GM20431 (cell line): ENCODE results near the gene TUBGCP6.

ENCODE experiments used
- in situ Hi-C: fragments of 300-500 bp; cut with MseI, MboI; formaldehyde crosslinking; loops from one replicate; pipeline ENCODE4 v1.15.0; 2020; ENCODE audit warnings: low sequenced_read_pairs; ENCODE audit not compliant: unreplicated experiment

TUBGCP6 gene, protein sequence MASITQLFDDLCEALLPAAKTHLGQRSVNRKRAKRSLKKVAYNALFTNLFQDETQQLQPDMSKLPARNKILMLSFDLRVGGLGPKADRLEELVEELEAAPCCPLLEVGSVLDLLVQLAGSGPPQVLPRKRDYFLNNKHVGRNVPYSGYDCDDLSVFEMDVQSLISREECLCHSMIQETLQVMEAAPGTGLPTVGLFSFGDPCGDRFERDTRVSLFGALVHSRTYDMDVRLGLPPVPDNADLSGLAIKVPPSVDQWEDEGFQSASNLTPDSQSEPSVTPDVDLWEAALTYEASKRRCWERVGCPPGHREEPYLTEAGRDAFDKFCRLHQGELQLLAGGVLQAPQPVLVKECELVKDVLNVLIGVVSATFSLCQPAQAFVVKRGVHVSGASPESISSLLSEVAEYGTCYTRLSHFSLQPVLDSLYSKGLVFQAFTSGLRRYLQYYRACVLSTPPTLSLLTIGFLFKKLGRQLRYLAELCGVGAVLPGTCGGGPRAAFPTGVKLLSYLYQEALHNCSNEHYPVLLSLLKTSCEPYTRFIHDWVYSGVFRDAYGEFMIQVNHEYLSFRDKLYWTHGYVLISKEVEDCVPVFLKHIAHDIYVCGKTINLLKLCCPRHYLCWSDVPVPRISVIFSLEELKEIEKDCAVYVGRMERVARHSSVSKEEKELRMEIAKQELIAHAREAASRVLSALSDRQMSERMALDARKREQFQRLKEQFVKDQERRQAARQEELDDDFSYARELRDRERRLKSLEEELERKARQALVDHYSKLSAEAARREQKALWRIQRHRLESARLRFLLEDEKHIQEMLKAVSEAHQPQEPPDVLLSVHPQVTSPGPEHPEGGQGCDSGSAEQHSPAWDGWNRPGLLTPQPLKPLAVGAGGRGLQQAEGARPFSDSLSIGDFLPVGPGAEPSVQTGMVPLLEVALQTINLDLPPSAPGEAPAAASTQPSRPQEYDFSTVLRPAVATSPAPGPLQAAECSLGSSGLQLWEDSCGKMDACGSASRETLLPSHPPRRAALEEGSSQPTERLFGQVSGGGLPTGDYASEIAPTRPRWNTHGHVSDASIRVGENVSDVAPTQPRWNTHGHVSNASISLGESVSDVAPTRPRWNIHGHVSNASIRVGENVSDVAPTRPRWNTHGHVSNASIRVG (N-terminal part only)

DNA sequence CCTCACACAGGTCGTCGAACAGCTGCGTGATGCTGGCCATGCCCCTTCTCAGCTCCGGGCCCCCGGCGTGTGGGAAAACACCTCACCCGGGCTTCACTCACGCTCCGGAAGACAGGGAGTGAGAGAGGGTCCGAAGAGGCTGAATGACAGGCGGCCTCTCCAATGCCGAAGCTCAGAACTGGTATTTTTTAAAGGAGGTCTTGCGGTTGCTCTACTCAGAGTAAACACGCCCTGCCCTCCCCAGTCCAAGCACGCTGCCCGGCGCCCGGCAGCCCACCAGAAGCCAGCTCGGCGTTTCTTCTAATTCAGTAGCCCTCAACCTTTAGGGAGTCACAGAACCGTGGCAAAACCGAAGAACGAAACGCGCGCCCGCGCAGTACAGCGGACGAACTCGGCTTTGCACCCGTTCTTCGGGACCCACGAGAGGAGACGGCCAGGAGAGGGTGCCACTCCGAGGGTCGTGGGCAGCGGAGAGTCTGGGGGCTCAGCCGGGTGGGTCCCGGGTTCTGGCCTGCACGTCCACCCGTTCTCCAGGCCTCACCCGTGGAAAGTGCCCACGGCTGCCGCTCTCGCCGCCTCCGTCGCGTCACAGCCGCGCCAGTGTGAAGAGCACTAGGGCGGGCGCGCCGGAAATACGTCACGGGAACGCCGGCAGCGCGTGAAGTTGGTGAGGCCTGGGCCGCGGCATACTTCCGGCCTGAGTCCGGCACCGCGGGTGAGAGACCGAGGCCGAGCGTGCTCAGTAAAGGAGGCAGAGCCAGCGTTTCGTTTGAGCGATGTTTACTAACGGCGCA is at the start of gene TUBGCP6:
Gene TUBGCP6, minus strand, starts transcription at position 604 of the 794 bp plus-strand sequence. Its CDS starts 564 bp downstream, at position 40.
- in situ Hi-C loops, result no loop called here

GRCh38 chr22:50294319-50294656 is 49.5 kb upstream of the TUBGCP6 start:
- in situ Hi-C loops, result no loop called here

GRCh38 chr22:50293441-50294318 is 48.9 kb upstream of the TUBGCP6 start:
- in situ Hi-C loops, result no loop called here

DNA sequence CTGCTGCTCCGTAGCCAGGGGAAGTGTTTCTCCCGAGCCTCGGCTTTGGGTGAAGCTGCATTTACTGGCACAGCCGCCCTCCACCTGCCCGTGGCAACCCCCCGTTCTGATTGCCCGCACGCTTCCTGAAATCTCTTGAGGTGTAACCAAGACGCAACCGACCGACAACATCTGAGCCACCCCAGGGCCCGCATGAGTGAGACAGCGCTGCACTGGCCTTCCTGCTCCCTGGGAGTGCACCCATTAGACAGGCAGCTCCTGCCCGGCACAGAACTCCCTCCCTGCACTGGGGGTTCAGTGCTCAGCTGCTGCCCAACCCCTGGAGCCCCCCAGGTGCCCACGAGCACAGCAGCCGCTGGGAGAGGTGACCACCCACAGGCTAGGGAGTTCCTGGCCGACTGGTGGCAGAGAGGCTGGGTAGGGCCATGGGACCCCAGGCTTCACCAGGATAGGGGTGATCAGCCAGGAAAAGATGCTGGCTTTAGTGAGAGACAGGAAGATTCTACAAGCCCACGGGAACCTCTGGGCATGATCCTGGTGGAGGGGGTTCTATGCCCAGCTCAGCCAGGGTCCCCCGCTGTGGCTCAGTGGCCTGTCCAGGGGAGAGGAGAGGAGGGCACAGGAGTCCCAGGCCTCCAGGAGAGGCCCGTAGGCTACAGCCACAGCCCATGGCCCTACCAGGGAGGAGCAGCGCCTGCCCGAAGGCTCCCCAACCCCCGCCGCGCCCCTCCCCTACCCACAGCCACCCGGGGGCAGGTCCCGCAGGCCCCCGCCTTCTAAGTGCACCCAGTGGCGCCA is 48.0 kb upstream of the TUBGCP6 start:
- in situ Hi-C loops, result no loop called here

GRCh38 chr22:50289942-50290630 is 45.3 kb upstream of the TUBGCP6 start:
- in situ Hi-C loops, result no loop called here

- in situ Hi-C loops, result no loop called here
Observed at GRCh38 chr22:50289151-50289941, 44.5 kb upstream of the TUBGCP6 start.

DNA sequence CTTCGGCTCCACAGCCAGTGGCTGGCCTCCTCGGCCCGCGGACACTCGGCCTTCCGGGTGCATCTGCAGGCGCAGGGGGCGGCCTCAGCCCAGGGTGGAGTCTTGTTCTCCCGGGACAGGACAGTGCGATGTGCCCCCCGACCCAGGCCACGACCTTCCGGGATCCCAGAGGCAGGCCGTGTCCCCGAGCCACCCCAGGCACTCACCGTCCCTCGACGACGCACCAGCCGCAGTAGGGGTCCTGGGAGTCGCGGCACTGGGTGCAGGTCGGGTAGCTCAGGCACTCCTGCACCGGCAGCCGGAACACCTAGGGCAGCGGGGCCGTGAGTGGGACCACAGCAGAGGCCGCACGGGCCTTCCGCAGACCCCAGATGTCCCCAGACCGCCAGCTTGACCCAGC is 42.9 kb upstream of the TUBGCP6 start:
- in situ Hi-C loops, result no loop called here

- in situ Hi-C loops, result no loop called here
Observed at GRCh38 chr22:50286701-50287318, 42.0 kb upstream of the TUBGCP6 start.

DNA sequence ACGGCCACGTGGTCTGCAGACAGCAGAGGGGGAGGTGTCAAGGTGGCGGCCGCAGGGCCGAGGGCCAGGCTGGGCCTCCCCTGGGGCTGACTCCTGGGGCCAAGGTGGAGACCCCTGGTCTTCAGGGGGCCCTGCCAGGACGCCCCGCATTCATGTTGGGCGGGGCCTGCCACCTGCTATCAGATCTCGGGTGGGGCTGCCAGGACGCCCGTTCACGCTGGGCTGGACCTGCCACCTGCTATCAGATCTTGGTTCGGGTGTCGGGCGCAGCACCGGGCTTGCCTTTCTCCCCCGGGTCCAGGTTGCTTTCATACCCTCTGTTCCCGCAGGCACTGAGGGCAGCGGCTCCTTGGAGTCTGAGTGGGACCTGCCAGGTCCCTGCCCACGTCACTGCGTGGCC is 41.5 kb upstream of the TUBGCP6 start:
- in situ Hi-C loops, result no loop called here

DNA sequence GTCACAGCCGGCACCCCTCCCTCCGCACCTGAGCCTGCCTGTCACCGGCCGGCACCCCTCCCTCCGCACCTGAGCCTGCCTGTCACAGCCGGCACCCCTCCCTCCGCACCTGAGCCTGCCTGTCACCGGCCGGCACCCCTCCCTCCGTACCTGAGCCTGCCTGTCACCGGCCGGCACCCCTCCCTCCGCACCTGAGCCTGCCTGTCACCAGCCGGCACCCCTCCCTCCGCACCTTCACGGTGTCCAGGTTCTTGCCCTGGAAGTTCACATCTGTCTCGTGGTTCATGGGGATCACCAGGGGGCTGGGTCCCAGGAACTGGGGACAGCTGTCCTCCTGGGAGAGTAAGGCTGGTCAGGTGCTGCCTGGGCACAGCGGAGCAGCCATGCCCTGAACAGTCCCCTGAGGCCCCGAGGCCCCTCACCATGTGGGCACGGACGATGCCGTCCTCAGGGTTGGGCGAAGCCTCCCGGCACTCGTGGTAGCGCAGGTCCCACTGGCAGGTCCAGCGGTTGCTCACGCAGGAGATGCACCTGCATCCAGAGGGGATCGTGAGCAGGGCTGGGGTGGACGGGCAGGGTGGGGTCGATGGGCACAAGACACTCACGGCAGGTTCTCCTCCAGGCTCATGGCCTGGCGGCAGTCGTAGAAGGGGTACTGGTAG is 40.9 kb upstream of the TUBGCP6 start:
- in situ Hi-C loops, result no loop called here

DNA sequence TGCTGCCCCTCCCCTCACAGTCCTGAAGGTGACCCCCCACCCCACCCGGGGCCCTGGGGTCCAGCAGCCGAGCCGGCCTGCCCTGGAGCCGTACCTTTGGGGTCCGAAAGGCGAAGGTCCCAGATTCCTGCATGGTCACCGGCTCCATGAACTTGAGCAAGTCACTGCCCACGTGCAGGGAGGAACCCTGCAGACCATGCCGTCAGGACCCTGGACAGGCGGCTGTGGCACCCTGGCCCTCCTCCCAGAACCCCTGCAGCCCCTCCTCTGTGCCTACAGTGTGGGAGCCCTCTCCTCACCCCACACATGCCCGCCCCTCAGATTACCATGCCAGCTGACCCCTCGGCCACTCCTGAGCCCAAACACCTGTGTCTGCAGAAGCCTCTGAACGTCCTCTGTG is 39.7 kb upstream of the TUBGCP6 start:
- in situ Hi-C loops, result no loop called here

DNA sequence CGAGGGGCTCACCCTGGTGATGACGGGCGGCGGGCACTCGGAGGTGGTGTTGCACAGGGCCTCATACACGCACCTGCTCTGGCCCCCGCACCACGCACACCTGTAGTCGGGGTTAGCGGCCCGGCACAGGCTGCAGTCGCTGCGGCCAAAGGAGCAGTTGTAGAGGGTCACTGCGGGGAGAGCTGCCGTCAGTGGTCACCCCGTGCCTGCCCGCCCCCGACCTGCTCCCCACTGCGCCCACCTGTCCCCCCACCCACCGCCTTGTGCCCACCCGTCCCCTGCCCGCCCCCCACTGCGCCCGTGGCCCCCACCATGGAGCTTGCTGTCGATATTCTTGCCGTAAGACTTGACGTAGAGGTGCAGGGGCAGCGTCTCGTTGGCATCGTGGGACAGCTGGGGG is 39.0 kb upstream of the TUBGCP6 start:
- in situ Hi-C loops, result no loop called here

GRCh38 chr22:50282361-50283155 is 37.7 kb upstream of the TUBGCP6 start:
- in situ Hi-C loops, result no loop called here

- in situ Hi-C loops, result no loop called here
Observed at GRCh38 chr22:50281957-50282356, 37.1 kb upstream of the TUBGCP6 start.

- in situ Hi-C loops, result no loop called here
Observed at GRCh38 chr22:50281384-50281760, 36.5 kb upstream of the TUBGCP6 start.
